GM19240 (cell line): ENCODE data around the gene CSDE1.

ENCODE experiments used
- DNase-seq: peaks from one replicate; pipeline ENCODE4 v3.0.0; 2011; ENCODE audit warnings: low spot score; ENCODE audit not compliant: insufficient read length

CSDE1 gene

DNA sequence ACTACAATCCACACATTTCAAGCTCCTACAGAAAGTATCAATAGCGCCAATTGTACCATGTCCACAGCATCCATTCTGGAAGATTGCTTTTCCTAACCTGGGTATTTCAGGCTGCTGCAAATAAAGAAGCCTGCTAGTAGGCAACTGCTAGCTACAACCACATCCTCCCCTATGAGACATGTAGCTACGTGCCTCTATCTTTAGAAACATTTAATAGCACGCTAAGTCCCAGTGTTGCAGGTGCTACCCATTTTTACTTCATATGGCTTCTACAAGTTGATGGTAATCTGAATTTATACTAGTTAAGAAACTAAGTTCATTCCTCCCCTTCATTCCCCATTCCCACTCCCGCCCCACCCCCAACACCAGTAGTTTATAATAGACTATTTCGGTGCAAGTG is 55.0 kb downstream of the CSDE1 start:
- no peak for DNase-seq

GRCh38 chr1:114701931-114702330 is 55.9 kb downstream of the CSDE1 start:
- DNase-seq = no peak

DNA sequence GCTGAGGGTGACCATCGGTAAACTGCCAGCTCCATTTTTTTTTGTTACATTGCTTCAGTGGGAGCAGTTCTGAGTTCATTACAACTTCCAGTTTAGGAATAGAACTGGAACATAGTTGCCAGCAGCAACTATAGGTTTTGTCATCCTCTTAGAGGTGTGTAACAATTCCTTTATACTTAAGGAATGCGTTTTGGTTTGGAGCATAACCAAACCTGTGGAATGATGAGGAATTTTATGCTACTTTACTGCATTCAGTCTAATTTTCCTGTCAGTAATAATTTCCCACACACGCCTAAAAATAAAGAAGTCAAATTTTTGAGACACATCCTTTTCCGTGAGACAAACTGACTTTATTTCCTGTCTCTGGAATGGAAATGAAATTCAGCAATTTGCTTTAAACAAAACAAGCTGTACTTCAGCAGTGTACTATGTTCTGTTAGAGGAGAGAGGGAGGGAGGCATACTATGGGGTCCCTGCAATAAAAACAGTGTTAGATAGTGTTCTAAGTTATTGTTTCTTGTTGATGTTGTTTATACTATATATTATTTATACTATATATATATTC is 57.7 kb downstream of the CSDE1 start:
- DNase-seq = no peak

GRCh38 chr1:114696810-114697209 is 61.0 kb downstream of the CSDE1 start:
- DNase-seq = no peak

DNA sequence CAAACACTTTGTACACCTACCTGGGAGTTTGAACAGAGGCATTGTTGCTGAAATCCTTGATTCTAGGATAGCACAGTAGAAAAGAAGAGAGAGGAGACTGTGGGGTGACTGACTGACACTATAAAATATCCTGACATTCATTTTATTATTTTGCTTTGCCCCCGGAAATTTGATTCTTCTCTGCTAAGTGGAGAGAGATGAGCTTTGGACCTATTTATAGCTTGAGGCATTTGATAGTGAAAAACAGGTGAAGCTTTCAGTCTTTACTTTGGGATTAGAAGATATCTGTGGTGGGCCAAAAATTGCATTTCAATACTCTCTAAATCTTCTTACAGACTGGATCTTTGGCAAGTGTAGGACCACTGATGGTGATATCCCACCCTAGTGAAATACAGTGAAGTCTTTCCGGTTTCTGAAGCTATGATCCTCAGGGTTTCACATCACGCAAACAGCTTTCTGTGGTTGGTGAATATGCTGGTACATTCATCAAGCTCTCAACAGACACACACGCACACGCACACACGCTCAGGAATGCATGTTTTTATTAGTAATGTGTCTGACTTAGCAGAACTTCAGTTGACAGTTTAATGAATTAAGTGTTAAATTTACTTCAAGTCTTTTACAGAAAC is 62.2 kb downstream of the CSDE1 start, which contains the start of gene AMPD1:
TSS of gene AMPD1 (minus strand) at position 117 of the 629 bp plus-strand sequence. CDS start at position 42, 75 bp downstream.
- DNase-seq = no peak

DNA sequence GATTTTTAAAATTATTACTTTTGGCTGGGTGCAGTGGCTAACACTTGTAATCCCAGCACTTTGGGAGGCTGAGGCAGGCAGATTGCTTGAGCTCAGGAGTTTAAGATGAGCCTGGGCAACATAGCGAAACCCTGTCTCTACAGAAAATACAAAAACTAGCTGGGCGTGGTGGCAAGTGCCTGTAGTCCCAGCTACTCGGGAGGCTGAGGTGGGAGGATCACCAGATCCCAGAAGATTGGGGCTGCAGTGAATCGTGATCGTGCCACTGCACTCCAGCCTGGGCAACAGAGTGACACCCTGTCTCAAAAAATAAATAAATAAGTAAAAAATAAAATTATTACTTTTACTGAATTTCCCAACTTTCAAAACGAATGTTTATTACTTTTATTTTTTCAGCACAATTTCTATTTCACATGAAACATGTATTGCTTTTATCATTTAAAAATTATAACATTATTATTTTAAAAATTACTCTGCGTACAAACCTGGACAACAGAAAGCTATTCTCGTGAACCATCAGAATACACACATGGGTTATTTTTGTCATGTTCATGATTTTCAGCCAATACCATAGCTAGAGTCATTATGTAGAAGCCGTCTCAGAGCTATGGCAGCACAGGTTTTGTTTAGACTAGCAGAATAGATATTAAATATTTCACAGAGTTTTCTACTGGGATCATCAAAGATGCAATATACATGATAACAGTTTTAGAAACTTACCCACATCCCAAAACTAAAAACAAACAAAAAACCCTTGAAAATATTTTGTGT is 63.1 kb downstream of the CSDE1 start:
- no peak for DNase-seq

- no peak for DNase-seq
Observed at GRCh38 chr1:114692947-114693346, 64.8 kb downstream of the CSDE1 start.

- no peak for DNase-seq
Observed at GRCh38 chr1:114691061-114691460, 66.7 kb downstream of the CSDE1 start.

GRCh38 chr1:114690148-114690547 is 67.6 kb downstream of the CSDE1 start:
- DNase-seq = no peak

DNA sequence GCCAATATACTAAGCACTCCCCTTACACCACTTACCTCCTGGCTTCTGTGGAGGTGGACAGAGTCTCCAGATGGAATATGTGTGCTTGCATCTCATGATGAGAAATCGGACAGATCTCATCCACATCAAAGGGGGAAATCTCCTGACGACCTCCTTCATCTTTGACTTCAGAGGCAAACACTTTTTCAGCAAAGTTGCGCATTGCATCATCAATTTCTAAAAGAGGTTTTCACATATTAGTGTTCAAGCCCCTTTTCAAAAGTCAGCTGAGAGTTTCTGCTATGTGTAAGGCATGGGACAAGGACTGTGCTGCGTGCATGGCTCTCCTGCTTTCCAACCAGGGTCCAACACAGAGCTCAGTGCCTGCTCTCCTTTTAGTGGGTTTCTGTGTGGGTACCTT is 69.3 kb downstream of the CSDE1 start:
- no peak for DNase-seq

- no peak for DNase-seq
Observed at GRCh38 chr1:114685851-114686250, 71.9 kb downstream of the CSDE1 start.

DNA sequence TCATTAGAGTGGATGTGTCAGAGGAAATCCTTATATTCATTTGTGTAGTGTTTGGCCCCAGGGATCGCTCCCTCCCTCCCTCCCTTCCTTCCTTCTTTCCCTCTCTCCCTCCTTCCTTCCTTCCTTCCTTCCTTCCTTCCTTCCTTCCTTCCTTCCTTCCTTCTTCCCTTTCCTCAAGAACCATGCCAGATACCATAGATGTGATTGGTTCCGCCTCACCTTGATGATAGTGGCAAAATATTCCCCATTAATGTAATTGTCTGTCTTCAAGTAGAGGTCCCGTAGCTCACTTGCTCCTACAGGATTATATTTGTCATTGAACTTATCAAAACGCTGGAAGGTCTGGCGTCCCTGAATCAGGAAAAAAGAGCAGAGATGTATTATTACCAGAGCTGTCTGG is 80.1 kb downstream of the CSDE1 start:
- no peak for DNase-seq

GRCh38 chr1:114676115-114676514 is 81.7 kb downstream of the CSDE1 start:
- DNase-seq = no peak

DNA sequence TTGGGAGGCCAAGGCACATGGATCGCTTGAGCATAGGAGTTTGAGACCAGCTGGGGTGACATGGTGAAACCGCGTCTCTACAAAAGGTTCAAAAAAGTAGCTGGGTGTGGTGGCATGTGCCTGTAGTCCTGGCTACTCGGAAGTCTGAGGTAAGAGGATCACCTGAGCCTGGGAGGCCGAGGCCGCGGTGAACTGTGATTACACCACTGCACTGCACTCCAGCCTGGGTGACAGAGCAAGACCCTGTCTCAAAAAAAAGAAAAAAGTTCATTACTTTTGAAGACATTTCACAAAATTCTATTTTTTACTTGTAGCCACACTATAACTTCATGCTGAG is 85.9 kb downstream of the CSDE1 start:
- no peak for DNase-seq

- DNase-seq = no peak
Observed at GRCh38 chr1:114671011-114671938, 86.5 kb downstream of the CSDE1 start.

DNA sequence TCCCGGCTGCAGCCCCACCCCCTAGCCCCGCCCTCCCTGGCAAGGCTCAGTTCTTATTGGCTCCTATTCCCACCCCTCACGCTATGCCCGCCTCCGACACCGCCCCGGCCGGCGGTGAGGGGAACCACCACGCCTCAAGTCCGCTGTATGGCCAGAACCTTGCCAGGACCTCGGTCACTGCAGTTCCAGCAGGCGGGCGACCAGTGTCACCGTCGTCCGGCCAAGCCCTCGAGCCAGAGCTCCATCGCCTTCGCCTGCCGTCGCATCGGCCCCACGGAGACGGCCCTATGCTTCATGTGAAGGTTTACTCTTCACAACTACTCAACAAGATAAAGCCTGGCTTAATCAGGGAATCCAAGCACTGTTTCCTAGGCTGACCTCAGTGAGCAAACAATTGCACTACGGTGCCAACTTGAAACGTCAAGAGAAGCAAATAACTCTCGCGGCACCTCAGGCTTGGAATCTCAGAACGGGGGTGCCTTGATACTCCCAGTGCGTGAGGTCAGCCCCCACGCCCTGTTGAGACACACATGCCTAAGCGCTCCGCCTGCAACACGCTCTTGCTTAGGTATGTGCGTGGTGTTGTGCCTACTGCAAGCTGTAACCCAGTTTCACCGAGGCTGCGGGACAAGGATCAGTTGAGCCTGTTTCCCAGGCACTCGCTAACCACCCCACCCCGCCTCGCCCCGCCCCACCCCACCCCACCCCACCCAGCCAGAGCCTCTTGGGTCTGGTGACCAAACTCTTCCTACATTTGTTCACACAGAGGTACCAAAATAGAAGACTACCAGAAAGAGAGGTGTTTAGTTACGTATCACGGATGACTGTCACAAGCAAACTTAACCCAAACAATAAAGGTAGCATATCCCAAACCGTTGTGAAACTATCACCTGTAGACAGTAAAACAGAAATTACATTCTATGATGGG is 87.4 kb downstream of the CSDE1 start:
- DNase-seq = peak; percentile 67

- peak; percentile 14 for DNase-seq
Observed at GRCh38 chr1:114669562-114670082, 88.2 kb downstream of the CSDE1 start, which contains the start of gene DENND2C. TSS of gene DENND2C (minus strand) at chr1:114670049. CDS start at chr1:114625984, 44,065 bp downstream.

DNA sequence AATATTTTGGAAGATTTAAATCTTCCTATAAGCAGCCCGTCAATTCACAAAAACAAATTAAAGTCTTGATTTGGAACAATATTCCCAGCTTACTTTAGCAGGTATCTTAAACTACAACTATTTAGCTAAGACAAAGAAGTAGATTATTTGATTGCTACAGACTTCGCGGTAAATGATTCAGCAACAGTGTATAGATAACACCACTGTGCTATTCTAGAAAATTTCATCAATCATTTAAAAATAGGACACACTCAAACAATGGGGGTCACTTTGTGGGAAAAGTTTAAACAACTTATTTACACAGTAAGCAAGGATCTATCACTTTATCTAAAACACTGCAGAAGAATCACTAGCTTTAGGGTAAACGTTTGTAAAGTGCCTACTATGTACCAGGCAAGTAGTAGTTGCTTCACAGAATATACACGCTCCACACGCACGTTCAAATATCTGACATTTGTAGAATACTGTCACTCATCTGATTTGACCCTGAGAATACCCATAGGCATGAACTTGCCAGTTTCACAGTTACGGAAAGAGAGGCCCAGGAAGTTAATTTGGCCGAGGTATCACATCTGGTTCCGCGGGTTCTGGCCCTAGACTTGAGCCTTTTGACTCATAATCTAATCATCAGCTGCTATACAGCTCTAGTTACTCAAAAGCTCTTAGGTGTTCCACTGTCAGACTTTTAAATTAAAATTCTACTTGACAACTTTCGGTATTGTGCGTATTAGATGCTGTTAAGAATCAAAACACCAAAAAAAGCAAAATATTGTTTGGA is 88.8 kb downstream of the CSDE1 start:
- DNase-seq = no peak

GRCh38 chr1:114668373-114668772 is 89.4 kb downstream of the CSDE1 start:
- no peak for DNase-seq
